RWPE1 (cell line): ENCODE measurements around the gene CYSLTR1.
"Not testable (repeated sequence)": the region's sequence is repeated elsewhere in the genome, so short reads cannot be mapped to it uniquely, and the experiment has no call there.

ENCODE experiments used
- CTCF ChIA-PET: fragments of 350-600 bp; sonication (Branson Sonifier 250); formaldehyde crosslinking; extraction: SDS; loops from one replicate; lab custom pipeline; 2021; lab: Yijun Ruan, JAX
- POLR2A ChIA-PET: fragments of 400-600 bp; formaldehyde crosslinking; extraction: SDS; loops from one replicate; lab custom pipeline; 2020; ENCODE audit warnings: antibody characterized with exemption; ENCODE audit not compliant: low non-redundant PET; lab: Yijun Ruan, JAX
- DNase-seq: peaks from one replicate; pipeline ENCODE4 v3.0.0; 2012; ENCODE audit warnings: low spot score
- H3K27ac ChIP-seq: fragments of 450-650 bp; 2 replicates; pipeline ENCODE4 v1.5.1; 2017
- CTCF ChIP-seq: fragments of 450-650 bp; conservative IDR thresholded peaks from 2 replicates; pipeline ENCODE4 v1.5.1; 2017; ENCODE audit warnings: low read depth, mild to moderate bottlenecking

The CYSLTR1 gene

GRCh38 chrX:78316265-78316664 lies 11.1 kb downstream of the CYSLTR1 start:
- TF ChIP-seq CTCF, result no peak
- H3K27ac ChIP-seq, result no peak overlapping the region
- ChIA-PET POLR2A (no interaction called here), CTCF (no interaction called here)
- DNase-seq, result no peak

DNA sequence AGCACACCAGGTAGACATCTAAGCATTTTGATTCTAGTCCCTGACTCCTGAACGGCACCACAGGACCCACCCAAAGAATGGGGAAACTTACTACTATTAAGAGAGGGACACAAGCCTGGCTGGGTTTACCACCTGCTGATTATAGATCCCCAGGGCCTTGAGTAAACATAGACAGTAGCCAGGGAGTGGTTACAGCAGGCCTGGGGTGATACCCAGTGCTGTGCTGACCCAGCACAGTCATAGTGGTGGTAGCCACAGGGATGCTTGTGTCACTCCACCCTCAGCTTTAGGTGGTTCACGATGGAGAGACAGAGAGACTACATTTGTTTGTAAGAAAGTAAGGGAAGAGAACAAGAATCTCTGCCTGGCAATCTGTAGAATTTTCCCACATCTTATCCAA lies 11.7 kb downstream of the CYSLTR1 start:
- no peak for DNase-seq

GRCh38 chrX:78314561-78314960 lies 12.8 kb downstream of the CYSLTR1 start:
- CTCF ChIA-PET, result interaction anchor here (0.6 kb wide), 1 partner anchor 64 kb away, joined by 5 read pairs; no protein-coding TSS in a partner anchor
- no peak for DNase-seq

More for the DNA sequence above, 11.7 kb downstream of the CYSLTR1 start:
- no peak overlapping the region for H3K27ac ChIP-seq
- ChIA-PET CTCF (no interaction called here), POLR2A (no interaction called here)
- TF ChIP-seq CTCF, result no peak

GRCh38 chrX:78313526-78313925 lies 13.9 kb downstream of the CYSLTR1 start:
- TF ChIP-seq CTCF, result no peak
- H3K27ac ChIP-seq, result no peak overlapping the region
- ChIA-PET CTCF (no interaction called here), POLR2A (no interaction called here)
- no peak for DNase-seq

More at GRCh38 chrX:78314561-78314960, 12.8 kb downstream of the CYSLTR1 start:
- no peak for TF ChIP-seq CTCF
- H3K27ac ChIP-seq, result no peak overlapping the region
- POLR2A ChIA-PET, result no interaction called here

- H3K27ac ChIP-seq, result no peak overlapping the region
- POLR2A ChIA-PET, result no interaction called here
- no peak for DNase-seq
- CTCF ChIA-PET, result no interaction called here
- TF ChIP-seq CTCF, result no peak
Observed at GRCh38 chrX:78307665-78308064, 19.7 kb downstream of the CYSLTR1 start.

DNA sequence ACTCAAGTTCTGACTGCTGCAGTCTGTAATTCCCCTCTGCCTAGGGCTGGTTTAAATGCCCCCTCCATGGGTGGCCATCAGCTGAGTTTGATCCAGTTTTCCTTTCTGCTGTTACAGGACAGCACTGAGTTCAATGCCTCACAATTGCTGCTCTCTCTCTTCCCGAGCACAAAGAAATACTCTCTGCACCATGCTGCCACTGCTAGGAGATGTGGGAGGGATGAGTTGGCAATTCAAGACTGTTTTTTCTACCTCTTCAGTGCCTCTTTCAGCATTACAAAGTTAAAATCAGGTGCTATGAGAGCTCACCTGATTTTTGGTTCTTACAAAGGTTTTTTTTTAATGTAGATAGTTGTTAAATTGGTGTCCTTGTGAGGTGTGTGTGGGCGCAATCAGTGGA lies 24.3 kb downstream of the CYSLTR1 start:
- H3K27ac ChIP-seq, result no peak overlapping the region
- DNase-seq, result no peak
- no peak for TF ChIP-seq CTCF
- CTCF ChIA-PET, result no interaction called here
- POLR2A ChIA-PET, result no interaction called here

GRCh38 chrX:78300933-78301332 lies 26.5 kb downstream of the CYSLTR1 start:
- POLR2A ChIA-PET, CTCF ChIA-PET, DNase-seq, H3K27ac ChIP-seq: not testable (repeated sequence)
